Uterus (tissue), 4 donors: Measurements from ENCODE around the gene RAB22A. TPM values are rescaled to one million over a fixed set of nuclear protein-coding genes. Genes with fewer than 3 reads are reported as not detected.

Experiments
- DNase-seq, 2 donors: peaks; one replicate each; pipeline ENCODE4 v3.0.0-alpha.2; 2019 to 2020
- H3K27ac ChIP-seq, 2 donors: fragments of 200-600 bp; sonication (generic); 1 replicate in 1 of 2; 2 replicates in 1 of 2; pipeline ENCODE4 v1.5.1; 2016 to 2018
- H3K27me3 ChIP-seq, 2 donors: fragments of 200-600 bp; sonication (generic); one replicate each; pipeline ENCODE4 v1.5.1; 2018 to 2019; ENCODE audit warnings: control low read depth in 1 of 2
- H3K36me3 ChIP-seq, 2 donors: fragments of 200-600 bp; sonication (generic); one replicate each; pipeline ENCODE4 v1.5.1; 2019; ENCODE audit warnings: control low read depth in 1 of 2
- H3K4me1 ChIP-seq, 2 donors: fragments of 200-600 bp; sonication (generic); one replicate each; pipeline ENCODE4 v1.5.1; 2018 to 2019; ENCODE audit warnings: control low read depth in 1 of 2
- H3K4me3 ChIP-seq, 2 donors: fragments of 200-600 bp; sonication (generic); 1 replicate in 1 of 2; 2 replicates in 1 of 2; pipeline ENCODE4 v1.5.1; 2018 to 2019; ENCODE audit warnings: mild to moderate bottlenecking in 1 of 2
- H3K9me3 ChIP-seq, 2 donors: fragments of 200-600 bp; sonication (generic); one replicate each; pipeline ENCODE4 v1.5.1; 2019; ENCODE audit warnings: control low read depth in 1 of 2
- POLR2A ChIP-seq, 2 donors: fragments of 450-650 bp; IDR thresholded peaks; one replicate each; pipeline ENCODE4 v1.6.1; 2016; ENCODE audit warnings: antibody characterized with exemption in 2 of 2, mild to moderate bottlenecking in 1 of 2, moderate library complexity in 1 of 2
- intact Hi-C: fragments of 100-400 bp; cut with DNase I; formaldehyde crosslinking; loops from one replicate; pipeline ENCODE4 v1.15.1; 2023; ENCODE audit warnings: low total_unique reads
- total RNA-seq, 4 donors: library from RNA; depleted of rRNA in 3 of 4; stranded (reverse); fragments of >200 nt in 3 of 4; gene quantifications; one replicate each; pipeline versions ENCODE4 v1.1.0 to v1.2.4, GENCODE V29; 2014 to 2023
- TF ChIP-seq, protein P1 (sequence below), 4 experiments: fragments of 200-600 bp in 2 of 4; fragments of 450-650 bp in 2 of 4; sonication (generic) in 2 of 4; IDR thresholded peaks; one replicate each; pipeline ENCODE4 v1.5.1; 2016 to 2019; ENCODE audit warnings: antibody characterized with exemption in 4 of 4, mild to moderate bottlenecking in 2 of 4, moderate library complexity in 1 of 4
- donor health status: DM: yes; HTN: yes; CAD: no.

Gene RAB22A
- total RNA-seq, 4 donors from 2014 or later, result 9.5 to 29.7 (median 23.3) TPM

DNA sequence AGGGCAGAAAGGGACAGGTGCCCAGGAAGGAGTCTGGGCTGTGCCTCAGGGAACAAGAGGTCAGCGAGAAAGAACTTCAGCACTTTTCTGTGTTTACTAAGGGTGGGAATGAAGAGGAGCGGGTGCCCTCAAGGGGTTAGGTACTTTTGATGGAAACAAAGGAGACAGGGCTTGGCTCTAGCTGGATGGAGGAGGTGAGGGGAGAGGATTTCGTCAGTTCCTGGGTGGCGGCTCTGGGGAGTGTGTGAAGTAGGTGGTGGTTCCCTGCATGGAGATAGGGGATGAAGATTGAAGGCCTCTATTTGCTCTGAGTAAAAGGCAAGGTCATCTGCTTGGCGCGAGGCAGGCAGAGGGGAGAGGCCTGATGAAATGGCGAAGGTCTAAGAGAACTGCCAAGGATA is 41.1 kb upstream of the RAB22A start:
- no peak overlapping the region for H3K4me3 ChIP-seq
- no peaks in the 10 kb centered on the region for H3K4me1 ChIP-seq
- no peak for DNase-seq
- TF ChIP-seq, protein P1, sequence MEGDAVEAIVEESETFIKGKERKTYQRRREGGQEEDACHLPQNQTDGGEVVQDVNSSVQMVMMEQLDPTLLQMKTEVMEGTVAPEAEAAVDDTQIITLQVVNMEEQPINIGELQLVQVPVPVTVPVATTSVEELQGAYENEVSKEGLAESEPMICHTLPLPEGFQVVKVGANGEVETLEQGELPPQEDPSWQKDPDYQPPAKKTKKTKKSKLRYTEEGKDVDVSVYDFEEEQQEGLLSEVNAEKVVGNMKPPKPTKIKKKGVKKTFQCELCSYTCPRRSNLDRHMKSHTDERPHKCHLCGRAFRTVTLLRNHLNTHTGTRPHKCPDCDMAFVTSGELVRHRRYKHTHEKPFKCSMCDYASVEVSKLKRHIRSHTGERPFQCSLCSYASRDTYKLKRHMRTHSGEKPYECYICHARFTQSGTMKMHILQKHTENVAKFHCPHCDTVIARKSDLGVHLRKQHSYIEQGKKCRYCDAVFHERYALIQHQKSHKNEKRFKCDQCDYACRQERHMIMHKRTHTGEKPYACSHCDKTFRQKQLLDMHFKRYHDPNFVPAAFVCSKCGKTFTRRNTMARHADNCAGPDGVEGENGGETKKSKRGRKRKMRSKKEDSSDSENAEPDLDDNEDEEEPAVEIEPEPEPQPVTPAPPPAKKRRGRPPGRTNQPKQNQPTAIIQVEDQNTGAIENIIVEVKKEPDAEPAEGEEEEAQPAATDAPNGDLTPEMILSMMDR (IDR thresholded peaks at IDR 0.05), result no peak
- TF ChIP-seq POLR2A (IDR thresholded peaks at IDR 0.05), result no peak
- H3K36me3 ChIP-seq, result no peaks in the 10 kb centered on the region
- no peak overlapping the region for H3K27ac ChIP-seq
- no peaks in the 10 kb centered on the region for H3K9me3 ChIP-seq
- no peaks in the 10 kb centered on the region for H3K27me3 ChIP-seq
- intact Hi-C loops, result no loop called here

DNA sequence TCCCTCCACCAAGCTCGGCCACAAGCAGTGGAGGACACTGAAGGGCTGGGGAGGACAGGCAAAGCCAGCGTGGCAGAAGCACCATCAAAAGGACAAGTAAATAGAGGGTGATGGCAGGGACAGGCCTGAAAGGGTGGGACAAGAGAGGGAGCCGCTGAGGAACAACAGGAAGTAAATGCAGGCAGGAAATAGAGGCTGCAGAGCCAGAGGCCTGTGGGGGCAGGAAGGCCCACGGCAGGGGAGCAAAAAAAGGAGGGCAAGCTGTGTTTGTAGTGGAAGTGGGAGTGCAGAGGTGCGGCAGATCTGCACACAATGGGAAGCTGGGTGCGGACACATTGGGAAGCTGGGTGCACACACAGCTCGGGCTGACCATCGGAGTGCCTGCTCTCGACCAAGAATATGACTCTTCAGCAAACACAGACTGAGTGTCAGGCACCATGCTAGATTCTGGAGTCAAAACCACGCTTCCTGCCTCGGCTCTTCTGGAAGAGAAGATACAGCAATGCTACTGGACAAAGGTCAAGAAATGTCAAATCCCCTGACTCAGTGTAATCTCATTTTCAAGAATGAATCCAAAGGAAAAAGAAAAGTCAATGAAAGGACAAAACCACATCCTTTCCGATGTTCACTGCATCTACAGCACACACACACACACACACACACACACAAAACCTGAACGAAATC is 40.4 kb upstream of the RAB22A start:
- no peak for DNase-seq
- Histone ChIP-seq H3K36me3 (no peaks in the 10 kb centered on the region), H3K27ac (no peak overlapping the region), H3K4me1 (no peaks in the 10 kb centered on the region), H3K9me3 (no peaks in the 10 kb centered on the region), H3K4me3 (no peak overlapping the region), H3K27me3 (no peaks in the 10 kb centered on the region)
- TF ChIP-seq POLR2A (IDR thresholded peaks at IDR 0.05), result no peak
- TF ChIP-seq, protein P1 (IDR thresholded peaks at IDR 0.05), result no peak
- intact Hi-C loops, result no loop called here

DNA sequence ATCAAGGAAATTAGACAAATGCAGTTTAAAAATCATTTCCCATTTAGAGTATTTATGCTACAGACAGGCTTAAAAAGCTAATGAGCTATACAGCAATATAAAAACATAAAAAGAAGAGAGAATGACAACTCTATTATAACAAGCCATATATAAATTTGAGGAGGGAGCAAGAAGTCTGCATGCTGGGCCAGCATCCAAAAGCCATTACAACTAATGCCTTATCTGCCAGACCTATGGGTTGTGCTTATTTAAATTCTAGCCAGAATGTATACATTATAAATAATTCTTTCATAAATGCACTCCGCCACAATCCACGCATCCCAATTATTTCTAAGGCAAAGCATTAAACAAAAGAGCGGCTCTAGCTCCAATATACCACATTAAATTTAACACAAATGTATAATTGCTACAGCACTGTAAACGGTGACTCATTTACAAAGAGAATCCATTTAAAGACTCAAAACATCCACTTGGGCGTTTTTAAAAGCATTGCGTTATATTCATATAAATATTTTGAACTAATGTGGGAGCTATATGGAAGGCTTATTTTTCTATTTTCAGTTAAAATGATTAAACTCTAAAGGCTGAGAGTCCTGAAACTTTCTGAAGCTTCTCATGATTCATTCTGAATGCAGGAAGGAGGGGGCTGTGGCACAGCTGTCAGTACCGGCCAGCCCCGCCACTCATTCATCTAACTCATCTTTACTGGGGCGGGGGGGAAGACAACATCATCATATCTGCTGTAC is 37.7 kb upstream of the RAB22A start:
- no peaks in the 10 kb centered on the region for H3K4me1 ChIP-seq
- no peak for TF ChIP-seq POLR2A (IDR thresholded peaks at IDR 0.05)
- TF ChIP-seq, protein P1 (IDR thresholded peaks at IDR 0.05), result no peak
- H3K27me3 ChIP-seq, result no peaks in the 10 kb centered on the region
- no peaks in the 10 kb centered on the region for H3K36me3 ChIP-seq
- DNase-seq, result no peak
- intact Hi-C loops, result no loop called here
- H3K27ac ChIP-seq, result no peak overlapping the region
- no peak overlapping the region for H3K4me3 ChIP-seq
- no peaks in the 10 kb centered on the region for H3K9me3 ChIP-seq

DNA sequence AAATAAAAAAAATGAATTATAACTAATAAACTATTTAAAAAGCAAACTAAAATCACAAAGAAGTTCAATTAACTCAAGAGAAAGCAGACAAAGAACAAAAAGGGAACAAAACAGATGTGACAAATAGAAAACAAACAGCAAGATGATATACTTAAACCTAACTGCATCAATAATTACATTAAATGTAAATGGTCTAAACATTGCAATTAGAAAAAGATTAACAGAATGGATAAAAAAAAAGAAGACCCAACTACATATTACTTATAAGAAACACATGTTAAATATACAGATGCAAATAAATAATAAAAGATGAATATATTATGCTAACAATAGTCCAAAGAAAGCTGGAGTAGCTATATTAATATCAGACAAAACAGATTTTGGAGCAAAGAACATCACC is 35.1 kb upstream of the RAB22A start:
- H3K4me3 ChIP-seq, result no peak overlapping the region
- no peaks in the 10 kb centered on the region for H3K4me1 ChIP-seq
- H3K36me3 ChIP-seq, result no peaks in the 10 kb centered on the region
- no peaks in the 10 kb centered on the region for H3K27me3 ChIP-seq
- intact Hi-C loops, result no loop called here
- TF ChIP-seq POLR2A (IDR thresholded peaks at IDR 0.05), result no peak
- TF ChIP-seq, protein P1 (IDR thresholded peaks at IDR 0.05), result no peak
- no peak overlapping the region for H3K27ac ChIP-seq
- H3K9me3 ChIP-seq, result no peaks in the 10 kb centered on the region
- no peak for DNase-seq

DNA sequence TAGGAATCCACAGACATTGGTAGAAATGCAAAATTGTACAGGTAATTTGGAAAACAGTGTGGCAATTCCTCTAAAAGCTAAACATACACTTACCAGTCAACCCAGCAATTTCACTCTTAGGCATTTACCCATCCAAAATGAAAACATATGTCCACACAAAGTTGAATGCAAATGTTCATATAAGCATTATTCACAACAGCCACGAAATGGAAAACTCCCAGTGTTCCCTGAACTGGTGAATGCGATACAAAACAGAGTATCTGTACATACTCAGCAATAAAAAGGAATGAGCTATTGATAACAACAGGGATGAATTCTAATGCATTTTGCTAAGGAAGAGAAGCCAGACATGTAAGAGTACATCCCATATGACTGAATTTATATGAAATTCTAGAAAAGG is 32.4 kb upstream of the RAB22A start:
- H3K4me1 ChIP-seq, result no peaks in the 10 kb centered on the region
- intact Hi-C loops, result no loop called here
- H3K9me3 ChIP-seq, result no peaks in the 10 kb centered on the region
- H3K36me3 ChIP-seq, result no peaks in the 10 kb centered on the region
- TF ChIP-seq, protein P1 (IDR thresholded peaks at IDR 0.05), result no peak
- no peak for TF ChIP-seq POLR2A (IDR thresholded peaks at IDR 0.05)
- no peaks in the 10 kb centered on the region for H3K27me3 ChIP-seq
- DNase-seq, result no peak
- H3K4me3 ChIP-seq, result no peak overlapping the region
- H3K27ac ChIP-seq, result no peak overlapping the region
